ENCODE data around the gene KIAA0586. TPM values are rescaled to one million over a fixed set of nuclear protein-coding genes. Genes with fewer than 3 reads are reported as not detected.

The KIAA0586 gene
- total and polyA plus RNA-seq, 8 donors = 1.7 to 39.1 (median 13.9) TPM

DNA sequence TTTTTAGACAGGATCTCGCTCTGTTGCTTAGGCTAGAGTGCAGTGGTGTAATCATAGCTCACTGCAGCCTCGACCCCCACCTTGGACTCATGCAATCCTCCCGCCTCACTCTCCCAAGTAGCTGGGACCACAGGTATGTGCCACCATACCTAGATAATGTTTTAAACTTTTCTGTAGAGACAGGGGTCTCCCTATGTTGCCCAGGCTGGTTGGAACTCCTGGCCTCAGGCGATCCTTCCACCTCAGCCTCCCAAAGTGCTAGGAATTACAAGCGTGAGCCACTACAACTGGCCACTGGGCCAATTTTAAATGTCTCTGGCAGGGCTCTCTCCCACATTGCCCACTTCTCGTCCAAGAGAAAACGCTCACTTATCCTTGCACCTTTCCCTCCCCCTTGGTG is 143.7 kb downstream of the KIAA0586 start:
- peak overlapping the region in 1 of 5 donors; percentile 55 for H3K27ac ChIP-seq
- no peak for DNase-seq
- 91 to 97% (median 95%) methylated on average over 7 of the region's 7 CpGs for WGBS, 5 donors
- no peaks in the 10 kb centered on the region for H3K36me3 ChIP-seq
- no peaks in the 10 kb centered on the region for H3K9me3 ChIP-seq
- H3K4me1 ChIP-seq = peaks cover 0 to 12% (median 5%) of the 10 kb centered on the region in 4 donors
- intact Hi-C loops (cut with DNase I; ENCODE audit: low total_unique reads) = no loop called here
- H3K4me3 ChIP-seq = no peak overlapping the region
- TF ChIP-seq, protein P1, sequence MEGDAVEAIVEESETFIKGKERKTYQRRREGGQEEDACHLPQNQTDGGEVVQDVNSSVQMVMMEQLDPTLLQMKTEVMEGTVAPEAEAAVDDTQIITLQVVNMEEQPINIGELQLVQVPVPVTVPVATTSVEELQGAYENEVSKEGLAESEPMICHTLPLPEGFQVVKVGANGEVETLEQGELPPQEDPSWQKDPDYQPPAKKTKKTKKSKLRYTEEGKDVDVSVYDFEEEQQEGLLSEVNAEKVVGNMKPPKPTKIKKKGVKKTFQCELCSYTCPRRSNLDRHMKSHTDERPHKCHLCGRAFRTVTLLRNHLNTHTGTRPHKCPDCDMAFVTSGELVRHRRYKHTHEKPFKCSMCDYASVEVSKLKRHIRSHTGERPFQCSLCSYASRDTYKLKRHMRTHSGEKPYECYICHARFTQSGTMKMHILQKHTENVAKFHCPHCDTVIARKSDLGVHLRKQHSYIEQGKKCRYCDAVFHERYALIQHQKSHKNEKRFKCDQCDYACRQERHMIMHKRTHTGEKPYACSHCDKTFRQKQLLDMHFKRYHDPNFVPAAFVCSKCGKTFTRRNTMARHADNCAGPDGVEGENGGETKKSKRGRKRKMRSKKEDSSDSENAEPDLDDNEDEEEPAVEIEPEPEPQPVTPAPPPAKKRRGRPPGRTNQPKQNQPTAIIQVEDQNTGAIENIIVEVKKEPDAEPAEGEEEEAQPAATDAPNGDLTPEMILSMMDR (IDR thresholded peaks at IDR 0.05) = no peak
- no peak for TF ChIP-seq POLR2AphosphoS5 (IDR thresholded peaks at IDR 0.05)
- no peak for TF ChIP-seq EP300 (IDR thresholded peaks at IDR 0.05)
- no peak for TF ChIP-seq POLR2A (IDR thresholded peaks at IDR 0.05)
- H3K27me3 ChIP-seq = no peaks in the 10 kb centered on the region

GRCh38 chr14:58571769-58572472 is 144.4 kb downstream of the KIAA0586 start:
- TF ChIP-seq, protein P1 (IDR thresholded peaks at IDR 0.05) = no peak
- TF ChIP-seq POLR2A (IDR thresholded peaks at IDR 0.05) = no peak
- no peak for TF ChIP-seq POLR2AphosphoS5 (IDR thresholded peaks at IDR 0.05)
- TF ChIP-seq EP300 (IDR thresholded peaks at IDR 0.05) = no peak
- H3K4me3 ChIP-seq = no peak overlapping the region
- intact Hi-C loops (cut with DNase I; ENCODE audit: low total_unique reads) = no loop called here
- peak in 1 of 2 donors; percentile 62 for DNase-seq
- H3K27ac ChIP-seq = peak overlapping the region in 2 of 5 donors; percentile 5 to 55
- WGBS, 5 donors = 20 to 40% (median 30%) methylated on average over 9 of the region's 9 CpGs
- H3K9me3 ChIP-seq = no peaks in the 10 kb centered on the region
- H3K27me3 ChIP-seq = no peaks in the 10 kb centered on the region
- H3K36me3 ChIP-seq = no peaks in the 10 kb centered on the region
- H3K4me1 ChIP-seq = peaks cover 0 to 12% (median 5%) of the 10 kb centered on the region in 4 donors

DNA sequence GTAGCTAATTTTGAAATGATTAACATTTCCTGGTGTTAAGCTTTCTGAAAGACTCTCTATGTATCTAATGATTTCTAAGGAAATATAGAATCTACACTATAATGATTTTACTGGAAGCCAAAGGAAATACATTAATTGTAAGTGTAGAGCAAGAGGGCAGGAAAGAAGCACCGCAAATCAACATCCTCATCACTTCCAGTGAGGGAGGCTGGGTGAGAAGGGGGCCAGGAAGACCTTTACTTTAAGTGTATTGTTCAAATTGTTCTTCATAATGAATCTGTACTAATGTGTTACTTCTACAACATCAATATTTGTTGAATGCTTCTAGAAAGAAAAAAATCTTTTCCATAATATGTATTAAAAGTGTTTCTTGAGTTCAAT is 144.9 kb downstream of the KIAA0586 start:
- whole genome bisulfite sequencing, 5 donors = 73 to 94% (median 89%) methylated on average over 1 of the region's 1 CpG
- intact Hi-C loops (cut with DNase I; ENCODE audit: low total_unique reads) = no loop called here
- H3K4me3 ChIP-seq = no peak overlapping the region

DNA sequence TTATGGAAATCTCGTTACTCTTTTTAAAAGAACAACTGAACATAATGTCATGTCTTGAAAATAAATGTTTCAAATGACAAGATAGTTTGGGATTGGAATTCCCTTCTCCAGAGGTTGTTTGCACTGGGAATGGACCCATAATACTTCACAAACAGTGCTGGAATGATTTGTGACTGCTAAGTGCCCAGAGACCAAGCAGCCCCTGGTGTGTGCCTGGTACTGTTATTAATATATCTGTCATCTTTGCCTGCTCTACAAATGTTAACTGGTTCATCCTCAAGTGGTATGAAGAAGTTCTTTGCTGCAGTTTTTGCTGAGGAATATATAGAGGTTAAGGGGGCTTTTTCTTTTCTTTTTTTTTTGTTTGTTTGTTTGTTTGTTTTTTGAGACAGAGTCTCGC is 145.3 kb downstream of the KIAA0586 start:
- H3K4me3 ChIP-seq = no peak overlapping the region
- TF ChIP-seq POLR2A (IDR thresholded peaks at IDR 0.05) = no peak
- TF ChIP-seq, protein P1 (IDR thresholded peaks at IDR 0.05) = no peak
- no peak for TF ChIP-seq POLR2AphosphoS5 (IDR thresholded peaks at IDR 0.05)
- TF ChIP-seq EP300 (IDR thresholded peaks at IDR 0.05) = no peak
- H3K36me3 ChIP-seq = no peaks in the 10 kb centered on the region
- peak in 1 of 2 donors; percentile 8 for DNase-seq
- peaks cover 0 to 12% (median 5%) of the 10 kb centered on the region in 4 donors for H3K4me1 ChIP-seq
- 84 to 96% (median 95%) methylated on average over 2 of the region's 2 CpGs for WGBS, 5 donors
- no peak overlapping the region for H3K27ac ChIP-seq
- H3K9me3 ChIP-seq = no peaks in the 10 kb centered on the region
- no peaks in the 10 kb centered on the region for H3K27me3 ChIP-seq
- intact Hi-C loops (cut with DNase I; ENCODE audit: low total_unique reads) = no loop called here

More for the DNA sequence above, 144.9 kb downstream of the KIAA0586 start:
- no peaks in the 10 kb centered on the region for H3K36me3 ChIP-seq
- TF ChIP-seq EP300 (IDR thresholded peaks at IDR 0.05) = no peak
- TF ChIP-seq POLR2AphosphoS5 (IDR thresholded peaks at IDR 0.05) = no peak
- no peak for TF ChIP-seq POLR2A (IDR thresholded peaks at IDR 0.05)
- TF ChIP-seq, protein P1 (IDR thresholded peaks at IDR 0.05) = no peak
- H3K9me3 ChIP-seq = no peaks in the 10 kb centered on the region
- H3K4me1 ChIP-seq = peaks cover 0 to 12% (median 5%) of the 10 kb centered on the region in 4 donors
- H3K27ac ChIP-seq = peak overlapping the region in 1 of 5 donors; percentile 55
- H3K27me3 ChIP-seq = no peaks in the 10 kb centered on the region
- no peak for DNase-seq
